GM18870 (cell line): ENCODE measurements around the gene MAJIN.
"Not testable (repeated sequence)": the region's sequence is repeated elsewhere in the genome, so short reads cannot be mapped to it uniquely, and the experiment has no call there.

Source experiments
- ATAC-seq: cut with Tn5 transposase; IDR thresholded peaks from one replicate; pipeline ENCODE4 v1.9.1; 2021; ENCODE audit warnings: moderate library complexity; ENCODE audit not compliant: unreplicated experiment

MAJIN gene

GRCh38 chr11:64971421-64972233, at the start of gene MAJIN:
Gene MAJIN, minus strand, starts transcription at chr11:64972108. Its CDS starts 12,703 bp downstream, at chr11:64959405.
- ATAC-seq = no peak

GRCh38 chr11:65021509-65021908, 49.6 kb upstream of the MAJIN start:
- ATAC-seq = no peak

GRCh38 chr11:65021003-65021402, 49.1 kb upstream of the MAJIN start:
- ATAC-seq = no peak

- ATAC-seq = no peak
Measured at GRCh38 chr11:65019824-65020223, 47.9 kb upstream of the MAJIN start.

GRCh38 chr11:65017937-65018336, 46.0 kb upstream of the MAJIN start:
- no peak for ATAC-seq

- ATAC-seq = no peak
Measured at GRCh38 chr11:65016705-65017104, 44.8 kb upstream of the MAJIN start.

GRCh38 chr11:65014726-65015227, 42.9 kb upstream of the MAJIN start:
- no peak for ATAC-seq

- ATAC-seq = peak; percentile 64
Measured at GRCh38 chr11:65013888-65014725, 42.2 kb upstream of the MAJIN start, which contains the start of gene ARL2. Gene ARL2, plus strand, starts transcription at chr11:65014160. Its CDS starts 48 bp downstream, at chr11:65014208.

- ATAC-seq = peak; percentile 67
Measured at GRCh38 chr11:65013130-65013887, 41.4 kb upstream of the MAJIN start.

- ATAC-seq = no peak
Measured at GRCh38 chr11:65008873-65009272, 37.0 kb upstream of the MAJIN start.

- ATAC-seq = no peak
Measured at GRCh38 chr11:65008016-65008415, 36.1 kb upstream of the MAJIN start.

GRCh38 chr11:65003968-65004367, 32.1 kb upstream of the MAJIN start:
- ATAC-seq = not testable (repeated sequence)

GRCh38 chr11:65003282-65003681, 31.4 kb upstream of the MAJIN start:
- no peak for ATAC-seq

GRCh38 chr11:65002706-65003105, 30.8 kb upstream of the MAJIN start:
- ATAC-seq = no peak

- ATAC-seq = no peak
Measured at GRCh38 chr11:64999478-64999877, 27.6 kb upstream of the MAJIN start.

GRCh38 chr11:64998690-64999431, 27.0 kb upstream of the MAJIN start:
- ATAC-seq = no peak

- no peak for ATAC-seq
Measured at GRCh38 chr11:64998141-64998540, 26.2 kb upstream of the MAJIN start.

- ATAC-seq = no peak
Measured at GRCh38 chr11:64996710-64997380, 24.9 kb upstream of the MAJIN start, which contains the start of gene BATF2. Gene BATF2, minus strand, starts transcription at chr11:64996971. Its CDS starts 57 bp downstream, at chr11:64996914.

- ATAC-seq = no peak
Measured at GRCh38 chr11:64996327-64996709, 24.4 kb upstream of the MAJIN start.

- ATAC-seq = no peak
Measured at GRCh38 chr11:64994318-64994717, 22.4 kb upstream of the MAJIN start.
